ENCODE results near the gene TTLL10.

The TTLL10 gene

GRCh38 chr1:1234180-1234808, 60.6 kb downstream of the TTLL10 start:
- DNase-seq (ENCODE audit: low spot score), result no peak
- in situ Hi-C loops (cut with MboI; ENCODE audit: low sequenced_read_pairs, unreplicated experiment), result no loop called here
- TF ChIP-seq CTCF (IDR thresholded peaks at IDR 0.05; ENCODE audit: borderline replicate concordance, control extremely low read depth, extremely low read depth, insufficient read depth, missing control alignments), result no peak

GRCh38 chr1:1235016-1235744, 61.5 kb downstream of the TTLL10 start:
- no peak for DNase-seq (ENCODE audit: low spot score)
- TF ChIP-seq CTCF (IDR thresholded peaks at IDR 0.05; ENCODE audit: borderline replicate concordance, control extremely low read depth, extremely low read depth, insufficient read depth, missing control alignments), result no peak
- in situ Hi-C loops (cut with MboI; ENCODE audit: low sequenced_read_pairs, unreplicated experiment), result no loop called here

- in situ Hi-C loops (cut with MboI; ENCODE audit: low sequenced_read_pairs, unreplicated experiment), result no loop called here
- TF ChIP-seq CTCF (IDR thresholded peaks at IDR 0.05; ENCODE audit: borderline replicate concordance, control extremely low read depth, extremely low read depth, insufficient read depth, missing control alignments), result no peak
- no peak for DNase-seq (ENCODE audit: low spot score)
Measured at GRCh38 chr1:1236176-1236763, 62.6 kb downstream of the TTLL10 start.

- no peak for TF ChIP-seq CTCF (IDR thresholded peaks at IDR 0.05; ENCODE audit: borderline replicate concordance, control extremely low read depth, extremely low read depth, insufficient read depth, missing control alignments)
- in situ Hi-C loops (cut with MboI; ENCODE audit: low sequenced_read_pairs, unreplicated experiment), result no loop called here
- DNase-seq (ENCODE audit: low spot score), result no peak
Measured at GRCh38 chr1:1236945-1237873, 63.5 kb downstream of the TTLL10 start.

- no peak for TF ChIP-seq CTCF (IDR thresholded peaks at IDR 0.05; ENCODE audit: borderline replicate concordance, control extremely low read depth, extremely low read depth, insufficient read depth, missing control alignments)
- no peak for DNase-seq (ENCODE audit: low spot score)
- in situ Hi-C loops (cut with MboI; ENCODE audit: low sequenced_read_pairs, unreplicated experiment), result no loop called here
Measured at GRCh38 chr1:1237874-1238701, 64.4 kb downstream of the TTLL10 start.

Data from GM13976 (cell line).